ENCODE results near the gene XRCC4.

- TF ChIP-seq FOXM1 (IDR thresholded peaks at IDR 0.05; ENCODE audit: borderline replicate concordance), result no peak
- no peak for TF ChIP-seq SP1 (IDR thresholded peaks at IDR 0.05)
- TF ChIP-seq ELF4 (IDR thresholded peaks at IDR 0.05), result no peak
- TF ChIP-seq FOXA1 (IDR thresholded peaks at IDR 0.05), result no peak
- no peak for TF ChIP-seq SUZ12 (IDR thresholded peaks at IDR 0.05)
- no peak for TF ChIP-seq L3MBTL2 (conservative IDR thresholded peaks at IDR 0.05)
- no peak for TF ChIP-seq CTBP1 (IDR thresholded peaks at IDR 0.05; ENCODE audit: borderline replicate concordance)
- no peak for TF ChIP-seq FOXK2 (IDR thresholded peaks at IDR 0.05)
These were observed 283.2 kb downstream of the XRCC4 start for GRCh38 chr5:83360573-83360972.
